Keratinocyte (primary cell): ENCODE results near the gene SALL4. TPM values are rescaled to one million over a fixed set of nuclear protein-coding genes. Genes with fewer than 3 reads are reported as not detected.

Experiments used
- DNase-seq: peaks from one replicate; pipeline ENCODE4 v3.0.0-alpha.2; 2011; ENCODE audit warnings: low read depth, missing footprints, low spot score
- FAIRE-seq: peaks from 2 replicates; lab custom pipeline; 2011; peaks lifted over from hg19 to GRCh38; lab: Jason Lieb, UNC
- H2AFZ ChIP-seq: 2 replicates; pipeline ENCODE4 v1.6.0; 2012; ENCODE audit warnings: low read length, control low read depth, inconsistent platforms; ENCODE audit not compliant: control insufficient read depth
- H3K27ac ChIP-seq: 2 replicates; pipeline ENCODE4 v1.5.1; 2011; ENCODE audit warnings: low read length; ENCODE audit not compliant: control insufficient read depth, insufficient read depth
- H3K27me3 ChIP-seq: 3 replicates; pipeline ENCODE4 v1.6.0; 2011; ENCODE audit warnings: low read length; ENCODE audit not compliant: control insufficient read depth, insufficient read depth; ENCODE audit errors: extremely low read depth
- H3K36me3 ChIP-seq, 2 experiments: 2 replicates in 1 of 2; 3 replicates in 1 of 2; pipeline ENCODE4 v1.5.1; 2011; ENCODE audit warnings: low read length in 2 of 2, mild to moderate bottlenecking in 1 of 2; ENCODE audit not compliant: control insufficient read depth in 2 of 2, insufficient read depth in 2 of 2; ENCODE audit errors: extremely low read depth in 1 of 2
- H3K4me1 ChIP-seq: 3 replicates; pipeline ENCODE4 v1.5.1; 2011; ENCODE audit warnings: low read length; ENCODE audit not compliant: control insufficient read depth, insufficient read depth; ENCODE audit errors: extremely low read depth
- H3K4me2 ChIP-seq: 3 replicates; pipeline ENCODE4 v1.6.0; 2011; ENCODE audit warnings: low read depth, low read length; ENCODE audit not compliant: control insufficient read depth, insufficient read depth; ENCODE audit errors: extremely low read depth
- H3K4me3 ChIP-seq, 3 experiments: fragments of 200-600 bp in 1 of 3; sonication (generic) in 1 of 3; 2 replicates in 2 of 3; 3 replicates in 1 of 3; pipeline ENCODE4 v1.5.1; 2011 to 2016; ENCODE audit warnings: low read length in 3 of 3, mild to moderate bottlenecking in 3 of 3, control low read depth in 2 of 3, inconsistent platforms in 1 of 3, low read depth in 1 of 3, mixed read lengths in 1 of 3, mixed run types in 1 of 3, moderate library complexity in 1 of 3; ENCODE audit not compliant: control insufficient read depth in 2 of 3, insufficient read depth in 2 of 3; ENCODE audit errors: extremely low read depth in 1 of 3
- H3K79me2 ChIP-seq: 2 replicates; pipeline ENCODE4 v1.6.0; 2012; ENCODE audit warnings: low read length; ENCODE audit not compliant: control insufficient read depth, insufficient read depth
- H3K9ac ChIP-seq: 3 replicates; pipeline ENCODE4 v1.6.0; 2011; ENCODE audit warnings: low read length; ENCODE audit not compliant: control insufficient read depth, insufficient read depth; ENCODE audit errors: extremely low read depth
- H3K9me1 ChIP-seq: 3 replicates; pipeline ENCODE4 v1.6.0; 2011; ENCODE audit warnings: low read length; ENCODE audit not compliant: control insufficient read depth, insufficient read depth; ENCODE audit errors: extremely low read depth
- H3K9me3 ChIP-seq: 2 replicates; pipeline ENCODE4 v1.5.1; 2012; ENCODE audit warnings: low read depth, low read length; ENCODE audit not compliant: control insufficient read depth
- H4K20me1 ChIP-seq: 3 replicates; pipeline ENCODE4 v1.6.0; 2011; ENCODE audit warnings: low read length; ENCODE audit not compliant: control insufficient read depth, insufficient read depth; ENCODE audit errors: extremely low read depth
- CTCF ChIP-seq, 3 experiments: IDR thresholded peaks in 1 of 3; conservative IDR thresholded peaks in 1 of 3; optimal IDR thresholded peaks in 1 of 3; 2 replicates in 2 of 3; 3 replicates in 1 of 3; pipeline versions ENCODE3 to v1.5.1; 2011; ENCODE audit warnings: low read length in 3 of 3, mild to moderate bottlenecking in 3 of 3, moderate library complexity in 2 of 3, control low read depth in 1 of 3, inconsistent platforms in 1 of 3; ENCODE audit not compliant: insufficient read depth in 2 of 3; ENCODE audit errors: extremely low read depth in 1 of 3
- EZH2 ChIP-seq: IDR thresholded peaks from one replicate; pipeline ENCODE4 v1.6.1; 2012; ENCODE audit warnings: inconsistent platforms, mild to moderate bottlenecking, low read length, moderate library complexity
- dilution Hi-C: fragments of 300-500 bp; cut with MboI; formaldehyde crosslinking; loops from one replicate; pipeline ENCODE4 v1.7.0; 2020; ENCODE audit warnings: low sequenced_read_pairs; ENCODE audit not compliant: extremely low pct_ligation_motif_present
- polyA plus RNA-seq, 5 experiments: library from polyadenylated mRNA; depleted of rRNA in 3 of 5; stranded (reverse) in 3 of 5; stranded (forward) in 1 of 5; unstranded in 1 of 5; fragments of >200 nt; gene quantifications; 1 replicate in 1 of 5; 2 replicates in 3 of 5; 3 replicates in 1 of 5; pipeline versions ENCODE4 v1.2.1 to v1.2.3, GENCODE V29; 2011 to 2012; ENCODE audit warnings: missing spikeins in 2 of 5, low read depth in 1 of 5, low replicate concordance in 1 of 5

SALL4 gene
- polyA plus RNA-seq, 1 donor (not counting 4 experiments of a cell fraction or from before 2014, with no cell fraction given): 0.04 TPM

GRCh38 chr20:51840865-51841264 lies 38.5 kb upstream of the SALL4 start:
- dilution Hi-C loops: no loop called here
- TF ChIP-seq CTCF (optimal IDR thresholded peaks at IDR 0.05 in 1 of 3, IDR thresholded peaks at IDR 0.05 in 1 of 3, conservative IDR thresholded peaks at IDR 0.05 in 1 of 3; ENCODE audit: extremely low read depth in 1 of 3, insufficient read depth in 2 of 3, low read length in 3 of 3): no peak
- TF ChIP-seq EZH2: no peak
- Histone ChIP-seq H4K20me1 (no peaks in the 10 kb centered on the region), H3K4me1 (no peaks in the 10 kb centered on the region), H3K9me1 (no peaks in the 10 kb centered on the region), H3K9me3 (no peaks in the 10 kb centered on the region), H3K4me3 (no peak overlapping the region), H3K4me2 (no peak overlapping the region), H3K27ac (no peak overlapping the region), H2AFZ (no peak overlapping the region), H3K9ac (no peak overlapping the region), H3K27me3 (no peaks in the 10 kb centered on the region), H3K79me2 (no peaks in the 10 kb centered on the region), H3K36me3 (no peaks in the 10 kb centered on the region)
- DNase-seq: no peak
- no peak for FAIRE-seq

DNA sequence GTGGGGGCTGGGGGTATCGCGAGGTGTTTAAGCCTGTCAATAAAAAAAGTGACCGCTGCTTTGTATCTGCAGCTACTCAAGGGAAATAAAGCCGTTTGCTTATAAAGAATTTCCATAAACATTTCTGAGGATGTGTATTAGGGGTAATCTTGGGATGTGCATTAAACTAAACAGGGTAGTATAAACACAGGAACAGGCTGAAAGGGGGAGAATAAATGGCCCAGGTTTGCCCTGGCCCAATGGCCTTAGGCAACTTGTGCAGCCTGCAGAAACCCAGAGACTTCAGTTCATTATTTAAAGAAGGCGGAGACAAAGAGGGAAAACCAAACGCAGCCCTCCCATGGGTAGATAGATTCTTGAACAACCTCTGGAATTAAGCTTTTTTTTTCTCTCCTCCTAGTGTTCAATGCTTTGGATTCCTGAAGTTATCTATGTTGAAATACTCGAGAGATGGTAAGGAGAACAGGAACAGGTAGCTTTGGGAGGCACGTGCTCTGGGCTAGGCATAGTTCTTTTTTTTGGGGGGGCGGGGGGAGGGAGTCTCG lies 35.6 kb upstream of the SALL4 start:
- Histone ChIP-seq H3K4me1 (no peaks in the 10 kb centered on the region), H3K9ac (no peak overlapping the region), H3K36me3 (no peaks in the 10 kb centered on the region), H3K9me3 (no peaks in the 10 kb centered on the region), H3K27me3 (no peaks in the 10 kb centered on the region), H3K4me2 (no peak overlapping the region), H3K9me1 (no peaks in the 10 kb centered on the region), H3K27ac (no peak overlapping the region), H3K4me3 (no peak overlapping the region), H3K79me2 (no peaks in the 10 kb centered on the region), H2AFZ (no peak overlapping the region), H4K20me1 (no peaks in the 10 kb centered on the region)
- dilution Hi-C loops: no loop called here
- DNase-seq (no peak), FAIRE-seq (no peak)
- TF ChIP-seq EZH2 (no peak), CTCF (optimal IDR thresholded peaks at IDR 0.05 in 1 of 3, IDR thresholded peaks at IDR 0.05 in 1 of 3, conservative IDR thresholded peaks at IDR 0.05 in 1 of 3; ENCODE audit: extremely low read depth in 1 of 3, insufficient read depth in 2 of 3, low read length in 3 of 3) (no peak)
